ENCODE results near the gene SELENON. TPM values are rescaled to one million over a fixed set of nuclear protein-coding genes. Genes with fewer than 3 reads are reported as not detected.

The SELENON gene
- total and polyA plus RNA-seq, 9 of the 15 experiments (the other 6 are each of a cell fraction or from before 2014, with no cell fraction given): 0.43 to 26.7 (median 7.0) TPM

- TF ChIP-seq, protein P1, sequence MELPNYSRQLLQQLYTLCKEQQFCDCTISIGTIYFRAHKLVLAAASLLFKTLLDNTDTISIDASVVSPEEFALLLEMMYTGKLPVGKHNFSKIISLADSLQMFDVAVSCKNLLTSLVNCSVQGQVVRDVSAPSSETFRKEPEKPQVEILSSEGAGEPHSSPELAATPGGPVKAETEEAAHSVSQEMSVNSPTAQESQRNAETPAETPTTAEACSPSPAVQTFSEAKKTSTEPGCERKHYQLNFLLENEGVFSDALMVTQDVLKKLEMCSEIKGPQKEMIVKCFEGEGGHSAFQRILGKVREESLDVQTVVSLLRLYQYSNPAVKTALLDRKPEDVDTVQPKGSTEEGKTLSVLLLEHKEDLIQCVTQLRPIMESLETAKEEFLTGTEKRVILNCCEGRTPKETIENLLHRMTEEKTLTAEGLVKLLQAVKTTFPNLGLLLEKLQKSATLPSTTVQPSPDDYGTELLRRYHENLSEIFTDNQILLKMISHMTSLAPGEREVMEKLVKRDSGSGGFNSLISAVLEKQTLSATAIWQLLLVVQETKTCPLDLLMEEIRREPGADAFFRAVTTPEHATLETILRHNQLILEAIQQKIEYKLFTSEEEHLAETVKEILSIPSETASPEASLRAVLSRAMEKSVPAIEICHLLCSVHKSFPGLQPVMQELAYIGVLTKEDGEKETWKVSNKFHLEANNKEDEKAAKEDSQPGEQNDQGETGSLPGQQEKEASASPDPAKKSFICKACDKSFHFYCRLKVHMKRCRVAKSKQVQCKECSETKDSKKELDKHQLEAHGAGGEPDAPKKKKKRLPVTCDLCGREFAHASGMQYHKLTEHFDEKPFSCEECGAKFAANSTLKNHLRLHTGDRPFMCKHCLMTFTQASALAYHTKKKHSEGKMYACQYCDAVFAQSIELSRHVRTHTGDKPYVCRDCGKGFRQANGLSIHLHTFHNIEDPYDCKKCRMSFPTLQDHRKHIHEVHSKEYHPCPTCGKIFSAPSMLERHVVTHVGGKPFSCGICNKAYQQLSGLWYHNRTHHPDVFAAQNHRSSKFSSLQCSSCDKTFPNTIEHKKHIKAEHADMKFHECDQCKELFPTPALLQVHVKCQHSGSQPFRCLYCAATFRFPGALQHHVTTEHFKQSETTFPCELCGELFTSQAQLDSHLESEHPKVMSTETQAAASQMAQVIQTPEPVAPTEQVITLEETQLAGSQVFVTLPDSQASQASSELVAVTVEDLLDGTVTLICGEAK (IDR thresholded peaks at IDR 0.05): 0 out of 2 replicates have a peak, but pooled peaks have one; percentile 36
- TF ChIP-seq, protein P1 (CRISPR knock-in tag; IDR thresholded peaks at IDR 0.05): no peak
- no peak for TF ChIP-seq ZNF174 (CRISPR knock-in tag; IDR thresholded peaks at IDR 0.05)
- 0 out of 2 replicates have a peak, but pooled peaks have one; percentile 20 for TF ChIP-seq NBN (IDR thresholded peaks at IDR 0.05; ENCODE audit: low read depth)
- no peak for TF ChIP-seq ZNF140 (CRISPR knock-in tag; IDR thresholded peaks at IDR 0.05)
- TF ChIP-seq, protein P2, sequence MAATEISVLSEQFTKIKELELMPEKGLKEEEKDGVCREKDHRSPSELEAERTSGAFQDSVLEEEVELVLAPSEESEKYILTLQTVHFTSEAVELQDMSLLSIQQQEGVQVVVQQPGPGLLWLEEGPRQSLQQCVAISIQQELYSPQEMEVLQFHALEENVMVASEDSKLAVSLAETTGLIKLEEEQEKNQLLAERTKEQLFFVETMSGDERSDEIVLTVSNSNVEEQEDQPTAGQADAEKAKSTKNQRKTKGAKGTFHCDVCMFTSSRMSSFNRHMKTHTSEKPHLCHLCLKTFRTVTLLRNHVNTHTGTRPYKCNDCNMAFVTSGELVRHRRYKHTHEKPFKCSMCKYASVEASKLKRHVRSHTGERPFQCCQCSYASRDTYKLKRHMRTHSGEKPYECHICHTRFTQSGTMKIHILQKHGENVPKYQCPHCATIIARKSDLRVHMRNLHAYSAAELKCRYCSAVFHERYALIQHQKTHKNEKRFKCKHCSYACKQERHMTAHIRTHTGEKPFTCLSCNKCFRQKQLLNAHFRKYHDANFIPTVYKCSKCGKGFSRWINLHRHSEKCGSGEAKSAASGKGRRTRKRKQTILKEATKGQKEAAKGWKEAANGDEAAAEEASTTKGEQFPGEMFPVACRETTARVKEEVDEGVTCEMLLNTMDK (IDR thresholded peaks at IDR 0.05; ENCODE audit: borderline replicate concordance, insufficient read depth, low read depth, low read length, poor library complexity, severe bottlenecking): no peak
- TF ChIP-seq E2F3 (CRISPR knock-in tag; IDR thresholded peaks at IDR 0.05): no peak
- TF ChIP-seq YBX1 (IDR thresholded peaks at IDR 0.05): no peak
- TF ChIP-seq HDGF (IDR thresholded peaks at IDR 0.05): peak; percentile 98
- TF ChIP-seq CEBPB (tag; IDR thresholded peaks at IDR 0.05): no peak
- no peak for TF ChIP-seq ZNF77 (CRISPR knock-in tag; IDR thresholded peaks at IDR 0.05)
- no peak; the same call in 1 of the 2 replicates for TF ChIP-seq SMARCE1 (IDR thresholded peaks at IDR 0.05)
- no peak for TF ChIP-seq PTBP1 (IDR thresholded peaks at IDR 0.05; ENCODE audit: low read depth, low read length)
- no peak; a peak in 1 of 4 replicates for TF ChIP-seq TBL1XR1 (IDR thresholded peaks at IDR 0.05; ENCODE audit: low read length in 2 of 2)
- peak; percentile 60; the same call in 1 of the 2 replicates for TF ChIP-seq HDAC2 (IDR thresholded peaks at IDR 0.05)
- no peak; the same call in 1 of the 2 replicates for TF ChIP-seq GTF2A2 (tag; IDR thresholded peaks at IDR 0.05)
Observed at GRCh38 chr1:25820247-25821111, 20.5 kb downstream of the SELENON start (continued).

Data from K562 (cell line).